NCI-H526 treated with DMSO at 0.1 percent for 48 hours (cell line): ENCODE data around the gene CKMT2.
A peak's percentile ranks its signal among the peaks of the same experiment; 100 is the strongest.

Experiments used
- DNase-seq: peaks from one replicate; lab custom pipeline; 2025; lab: John Stamatoyannopoulos, UW

The CKMT2 gene

GRCh38 chr5:81233080-81233634 lies at the start of gene CKMT2:
CKMT2 (plus strand) TSS chr5:81233322; CDS start chr5:81251133, 17,811 bp downstream.
- DNase-seq: no peak

DNA sequence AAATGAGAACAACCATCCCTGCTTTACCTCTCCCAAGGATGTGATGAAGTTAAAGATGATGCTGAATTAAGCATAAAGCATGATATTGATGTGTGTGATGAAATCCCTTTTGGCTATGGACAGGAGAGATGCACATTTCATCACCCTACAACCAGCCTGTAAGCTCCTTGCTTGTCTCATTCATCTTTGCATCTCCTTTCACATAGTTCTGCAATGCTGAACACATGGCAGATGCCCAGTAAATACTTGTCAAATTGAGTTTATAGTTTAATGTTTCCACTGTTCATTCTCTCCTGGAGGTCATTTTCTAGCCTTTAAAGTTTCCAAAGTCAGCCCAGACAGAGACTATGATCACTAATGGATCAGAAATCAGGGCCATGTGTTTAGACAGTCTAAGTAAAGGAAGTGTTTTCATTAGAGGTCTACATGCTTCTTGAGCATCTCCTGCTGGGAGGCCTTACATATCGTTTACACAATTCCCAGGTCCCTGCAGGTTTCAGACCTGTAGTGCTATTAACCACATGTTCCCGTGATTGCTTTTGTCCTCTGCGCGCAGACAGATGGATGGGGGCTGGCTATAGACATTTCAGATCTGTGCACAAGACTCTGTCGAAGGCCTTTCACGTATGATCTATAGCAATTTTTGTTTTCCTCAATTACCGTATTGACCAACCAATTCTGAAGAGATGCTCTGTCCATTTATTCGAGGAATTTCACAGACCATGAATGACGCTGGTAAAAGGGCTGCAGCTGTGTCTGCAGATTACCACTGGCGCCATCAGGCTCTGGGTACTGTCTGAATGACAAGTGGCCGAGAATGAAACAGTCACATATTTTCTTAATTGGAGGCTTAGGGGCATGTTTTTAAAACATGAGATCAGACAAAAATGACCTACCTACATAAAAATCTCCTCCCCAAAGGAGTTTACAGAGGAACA lies 49.0 kb upstream of the CKMT2 start:
- no peak for DNase-seq

GRCh38 chr5:81184749-81185110 lies 48.4 kb upstream of the CKMT2 start:
- DNase-seq: no peak

DNA sequence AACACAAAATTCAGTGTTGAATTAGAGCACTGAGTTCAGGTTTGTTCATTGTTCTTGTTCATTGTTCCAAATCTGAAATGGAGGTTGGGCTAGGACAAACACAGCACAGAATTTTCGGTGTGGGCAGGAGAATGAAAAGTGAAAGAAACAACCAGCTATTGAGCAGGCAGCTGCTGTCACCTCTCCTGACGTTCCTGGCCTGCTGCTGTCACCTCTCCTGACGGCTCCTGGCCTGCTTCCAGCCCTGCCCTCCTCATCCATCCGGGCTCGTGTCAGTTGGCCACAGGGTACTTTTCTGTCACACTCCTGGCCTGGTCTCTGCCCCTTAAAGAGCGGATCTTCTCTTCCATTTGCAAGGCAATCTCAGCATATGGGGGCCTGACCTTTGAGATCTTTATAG lies 45.2 kb upstream of the CKMT2 start:
- DNase-seq: no peak

DNA sequence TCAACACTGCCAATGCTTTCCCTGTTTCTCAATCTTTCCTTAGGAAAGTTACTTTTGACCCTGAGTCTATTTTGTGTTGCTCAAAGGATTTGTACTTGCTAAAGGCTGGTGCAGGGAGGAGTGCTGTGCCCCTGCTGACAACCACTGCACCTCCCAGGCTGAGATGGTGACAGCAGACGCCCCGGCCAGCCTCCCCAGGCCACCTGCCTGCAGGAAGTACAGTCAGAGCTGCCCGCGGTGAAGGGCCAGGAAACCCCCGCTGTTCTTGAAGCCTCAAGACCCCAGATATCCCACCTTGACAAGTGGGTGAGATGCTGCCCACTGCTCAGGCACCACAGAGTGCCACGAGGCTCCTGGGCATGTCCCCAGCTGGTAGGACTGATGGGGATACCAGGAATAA lies 44.2 kb upstream of the CKMT2 start:
- no peak for DNase-seq

GRCh38 chr5:81189875-81190498 lies 43.1 kb upstream of the CKMT2 start:
- no peak for DNase-seq

DNA sequence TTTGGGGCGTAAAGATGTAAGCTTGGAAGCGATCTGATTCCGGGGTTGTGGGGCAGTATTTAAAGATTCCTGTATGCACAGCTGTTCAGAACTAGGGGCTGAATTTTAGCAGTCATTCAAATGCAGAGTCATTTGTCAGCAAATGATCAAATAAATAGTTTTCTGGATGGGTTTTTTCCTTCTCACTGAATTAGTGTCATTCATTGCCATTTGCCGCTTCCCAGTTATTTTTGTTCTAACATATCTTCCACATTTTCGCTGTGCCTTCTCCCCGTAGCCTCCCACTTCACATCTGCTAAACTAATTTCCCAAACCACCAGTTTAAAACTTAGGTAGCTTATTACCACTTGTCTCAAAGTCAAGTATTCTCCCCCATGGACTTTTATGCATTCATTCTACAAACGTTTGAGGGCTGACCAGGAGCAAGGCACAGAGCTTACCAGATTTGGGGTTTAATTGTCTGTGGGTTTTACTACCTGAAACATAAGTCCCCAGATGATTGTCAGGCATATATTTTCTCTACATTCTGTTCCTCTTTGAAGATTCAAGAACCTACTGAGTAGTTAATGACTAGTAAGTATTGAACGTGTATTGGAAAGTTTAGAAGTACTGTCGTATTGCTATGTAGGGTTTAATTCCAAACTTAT lies 41.3 kb upstream of the CKMT2 start:
- no peak for DNase-seq

DNA sequence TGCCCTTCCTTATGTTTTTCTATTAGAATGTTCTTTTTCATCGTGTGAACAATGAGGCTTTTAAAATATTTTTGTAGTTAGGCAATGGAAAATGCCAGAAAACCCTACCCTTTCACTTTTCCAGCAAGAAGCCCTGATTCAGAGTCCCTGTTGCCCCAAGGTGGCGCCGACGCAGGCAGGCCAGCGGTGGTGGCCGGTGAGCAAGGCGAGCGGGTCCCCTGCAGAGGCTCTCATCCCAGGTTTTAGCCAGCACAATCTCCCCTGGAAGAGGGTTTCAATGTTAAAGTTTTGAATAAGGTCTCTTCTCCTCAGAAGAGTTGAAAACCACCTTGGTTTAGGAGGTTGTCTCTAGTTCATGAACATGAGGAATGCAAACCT lies 40.8 kb upstream of the CKMT2 start:
- DNase-seq: no peak

DNA sequence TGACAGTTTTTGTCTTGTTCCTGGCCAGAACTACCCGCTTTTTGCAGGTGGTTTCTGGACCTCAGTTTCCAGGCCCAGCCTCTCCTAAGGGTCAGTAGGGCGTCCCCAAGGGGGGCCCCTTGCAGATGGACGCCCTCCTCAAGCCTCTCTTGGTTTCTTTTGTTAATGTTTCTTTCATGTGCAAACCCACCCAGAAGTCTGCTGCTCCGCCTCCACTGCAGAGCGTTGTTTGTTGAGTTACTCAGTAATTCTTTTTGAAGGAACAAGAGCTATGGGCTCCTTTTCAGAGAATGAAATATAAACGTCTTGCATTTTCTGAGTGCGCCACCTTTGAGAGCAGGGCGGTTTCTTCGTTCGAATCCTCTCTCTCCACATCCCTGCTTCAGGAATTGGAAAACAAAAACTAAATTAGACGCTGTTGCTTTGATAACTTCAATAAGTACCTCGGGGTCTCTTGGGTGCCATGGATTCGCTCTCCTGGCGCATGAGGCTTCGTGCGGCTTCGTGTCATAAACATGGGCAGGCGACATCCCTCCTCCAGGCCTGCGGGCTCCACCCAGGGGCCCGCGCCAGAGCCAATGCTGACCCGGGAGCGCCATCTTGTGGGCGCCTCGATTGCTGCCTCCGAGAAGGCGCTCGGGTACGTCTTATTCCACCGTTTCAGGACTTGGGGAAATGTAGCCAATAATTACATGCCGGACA lies 38.3 kb upstream of the CKMT2 start:
- DNase-seq: peak; percentile 32

DNA sequence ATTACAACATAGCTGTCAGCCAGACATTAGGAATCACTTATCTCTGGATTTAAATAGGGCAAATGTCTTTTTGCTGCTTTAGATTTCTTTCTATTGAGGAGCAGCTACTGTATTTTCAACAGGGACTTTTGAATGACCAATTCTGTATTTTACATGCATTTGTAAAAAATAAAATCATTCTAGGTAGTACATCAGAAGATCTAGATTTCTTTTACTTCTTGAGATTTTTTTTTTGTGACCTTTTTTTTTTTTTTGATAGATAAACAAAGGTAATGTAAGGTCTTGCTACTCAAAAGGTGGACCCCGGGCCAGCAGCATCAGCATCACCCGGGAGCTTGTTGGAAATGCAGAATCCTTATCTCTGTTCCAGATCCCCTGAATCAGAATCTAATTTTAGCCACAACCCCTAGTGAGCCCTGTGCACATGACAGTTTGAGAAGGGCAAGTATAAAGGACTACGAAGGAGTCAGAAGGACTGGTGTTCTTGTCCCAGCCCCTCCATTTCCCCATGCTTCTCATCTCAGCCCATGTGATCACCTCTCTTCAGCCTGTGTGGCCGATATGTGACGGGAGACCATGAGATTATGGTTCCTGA lies 37.7 kb upstream of the CKMT2 start:
- no peak for DNase-seq

GRCh38 chr5:81202655-81203054 lies 30.5 kb upstream of the CKMT2 start:
- no peak for DNase-seq

DNA sequence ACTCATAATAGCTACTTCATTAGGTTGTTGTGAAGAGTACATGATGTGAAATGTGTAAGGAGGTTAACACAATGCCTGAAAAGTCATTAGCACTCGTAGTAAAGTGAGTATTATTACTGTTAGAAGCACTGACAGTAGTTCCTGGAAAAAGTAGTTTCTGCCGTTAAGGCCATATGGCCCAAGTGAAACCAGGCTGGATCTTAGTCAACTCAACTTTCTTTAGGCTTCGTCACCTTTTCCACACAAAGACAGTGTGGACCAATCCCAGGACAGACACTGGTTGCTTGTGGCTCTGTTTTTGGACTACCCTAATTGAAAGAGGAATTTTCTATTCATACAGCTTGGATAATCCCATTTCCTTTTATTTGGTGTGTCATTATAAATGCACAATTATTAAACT lies 29.4 kb upstream of the CKMT2 start:
- DNase-seq: no peak

- DNase-seq: no peak
Measured at GRCh38 chr5:81204205-81204604, 28.9 kb upstream of the CKMT2 start.

- no peak for DNase-seq
Measured at GRCh38 chr5:81205058-81205457, 28.1 kb upstream of the CKMT2 start.

DNA sequence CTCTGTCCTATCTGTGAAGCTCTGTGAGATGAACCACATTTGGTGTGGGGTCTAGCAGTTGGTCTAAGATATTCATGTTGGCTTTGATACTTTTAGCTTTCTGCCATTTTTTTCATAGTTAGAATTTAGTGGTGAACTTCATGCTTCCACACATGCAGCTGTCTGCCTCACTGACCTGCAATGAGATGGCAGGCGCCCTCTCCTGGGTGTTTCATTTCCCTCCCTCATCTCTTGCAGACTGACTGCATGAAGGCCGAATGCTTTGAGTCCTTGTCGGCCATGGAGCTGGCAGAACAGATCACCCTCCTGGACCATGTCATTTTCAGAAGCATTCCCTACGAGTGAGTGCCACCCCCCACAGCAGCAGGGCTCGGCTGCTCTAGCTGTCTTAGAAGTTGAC lies 26.1 kb upstream of the CKMT2 start:
- no peak for DNase-seq

GRCh38 chr5:81208904-81209303 lies 24.2 kb upstream of the CKMT2 start:
- no peak for DNase-seq

DNA sequence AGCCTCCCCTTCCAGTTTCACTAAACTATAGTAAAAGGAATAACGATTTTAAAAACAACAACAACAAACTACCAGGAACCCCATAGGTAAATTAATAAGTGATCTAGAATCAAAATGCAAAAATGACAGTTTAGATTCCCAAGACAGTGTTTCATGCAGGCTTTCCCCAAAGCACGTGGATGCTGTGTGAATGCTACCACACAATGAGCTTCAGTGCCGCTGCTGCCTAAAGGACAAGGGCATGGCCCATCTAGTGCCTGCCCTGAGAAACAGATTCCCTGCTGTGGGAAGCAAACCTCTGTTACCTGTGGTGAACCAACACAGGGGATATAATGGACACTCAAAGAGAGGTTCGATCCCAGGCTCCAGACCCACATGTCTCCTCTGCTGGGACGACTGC lies 23.7 kb upstream of the CKMT2 start:
- DNase-seq: no peak

DNA sequence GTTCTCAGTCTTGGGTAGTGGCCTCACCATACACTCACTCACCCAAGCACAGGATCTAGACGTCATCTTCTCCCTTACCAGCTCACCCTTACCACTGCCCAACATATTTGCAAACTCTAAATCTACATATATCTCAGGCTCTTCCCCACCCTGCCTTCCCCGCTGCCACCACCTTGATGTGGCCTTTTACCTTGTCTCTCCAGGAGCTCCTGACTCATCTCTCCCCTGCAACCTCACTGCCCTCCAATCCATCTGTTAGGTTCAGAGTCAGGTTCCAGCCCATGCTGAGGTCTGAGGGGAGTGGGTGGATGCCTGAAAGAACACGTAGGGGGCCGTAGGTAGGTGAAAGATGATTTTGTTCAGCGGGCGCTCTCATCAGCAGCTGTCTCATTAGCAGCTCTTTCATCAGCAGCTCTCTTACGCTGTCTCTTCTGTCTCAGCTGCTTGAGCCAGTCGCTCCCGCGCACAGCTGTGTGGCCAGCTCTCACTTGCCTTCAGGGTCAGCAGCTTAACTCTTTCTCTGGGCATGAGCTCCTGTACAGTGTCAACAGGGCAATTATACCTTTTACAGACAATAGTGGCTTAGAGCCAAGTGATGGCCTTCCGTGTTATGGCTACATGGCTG lies 23.1 kb upstream of the CKMT2 start:
- no peak for DNase-seq

GRCh38 chr5:81212211-81212751 lies 20.8 kb upstream of the CKMT2 start:
- DNase-seq: no peak

GRCh38 chr5:81213070-81213469 lies 20.1 kb upstream of the CKMT2 start:
- DNase-seq: no peak

DNA sequence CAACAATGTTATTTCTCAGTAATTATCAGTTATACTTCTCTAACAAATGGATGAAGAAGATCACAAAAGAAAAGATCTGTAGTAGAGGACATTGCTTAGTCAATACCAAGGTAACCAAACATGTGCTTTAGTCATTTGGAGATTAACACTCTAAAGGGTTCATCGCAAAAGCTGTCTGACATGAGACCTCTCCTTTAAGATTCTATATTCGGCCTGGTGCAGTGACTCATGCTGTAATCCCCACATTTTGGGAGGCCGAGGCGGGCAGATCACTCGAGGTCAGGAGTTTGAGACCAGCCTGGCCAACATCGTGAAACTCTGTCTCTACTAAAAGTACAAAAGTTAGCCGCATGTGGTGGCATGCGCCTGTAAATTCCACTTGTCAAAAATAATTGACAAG lies 18.3 kb upstream of the CKMT2 start:
- DNase-seq: no peak
